Measurements from ENCODE around the gene NTHL1. TPM values are rescaled to one million over a fixed set of nuclear protein-coding genes. Genes with fewer than 3 reads are reported as not detected.

NTHL1 gene
- total RNA-seq, 1 experiment from 2014 or later, result 39.8 TPM

GRCh38 chr16:1990351-1991134 is 57.1 kb downstream of the NTHL1 start:
- no TSS peak for BruUV-seq (replicated peaks)
- POLR2A ChIA-PET, result interaction anchor here (0.6 kb wide), 1 partner anchor 51 kb away, joined by 5 read pairs; no protein-coding TSS in a partner anchor
- no peaks in the 10 kb centered on the region for H3K36me3 ChIP-seq (ENCODE audit: control insufficient read depth, insufficient read depth, low read length)
- H3K4me3 ChIP-seq (ENCODE audit: low read depth in 2 of 2, low read length in 2 of 2), result peak overlapping the region; percentile 50 to 67
- H3K27ac ChIP-seq (ENCODE audit: low read length), result peak overlapping the region; percentile 61; the same call in 1 of the 2 replicates
- peaks cover 18% of the 10 kb centered on the region for H3K4me1 ChIP-seq (ENCODE audit: control insufficient read depth, insufficient read depth, low read length)
- no peaks in the 10 kb centered on the region for H3K9me3 ChIP-seq (ENCODE audit: control insufficient read depth, insufficient read depth, low read depth, low read length)
- DNase-seq (ENCODE audit: low read depth, low spot score) (no peak), ATAC-seq (peak; percentile 13; the same call in 1 of the 2 replicates)
- TF ChIP-seq CTCF (IDR thresholded peaks at IDR 0.05) (no peak), POLR2AphosphoS5 (IDR thresholded peaks at IDR 0.05; ENCODE audit: low read depth, low read length) (no peak), REST (IDR thresholded peaks at IDR 0.05; ENCODE audit: insufficient read depth in 1 of 2, low read depth in 2 of 2, low read length in 1 of 2) (no peak), TCF7L2 (IDR thresholded peaks at IDR 0.05; ENCODE audit: low read depth, low read length) (no peak), SIN3A (IDR thresholded peaks at IDR 0.05; ENCODE audit: borderline replicate concordance, insufficient read depth, low read depth, low read length) (no peak)
- CTCF ChIA-PET, result no interaction called here
- intact Hi-C loops (cut with micrococcal nuclease; ENCODE audit: unreplicated experiment), result no loop called here
- no peaks in the 10 kb centered on the region for H3K27me3 ChIP-seq (ENCODE audit: control insufficient read depth, insufficient read depth, low read length)
- in situ Hi-C loops (cut with HindIII; ENCODE audit: low pct_unique_long_range_greater_than_20kb, low sequenced_read_pairs), result no loop called here

GRCh38 chr16:1990101-1990350 is 57.6 kb downstream of the NTHL1 start:
- CTCF ChIA-PET, result no interaction called here
- no peak for DNase-seq (ENCODE audit: low read depth, low spot score)
- intact Hi-C loops (cut with micrococcal nuclease; ENCODE audit: unreplicated experiment) (no loop called here), in situ Hi-C loops (cut with HindIII; ENCODE audit: low pct_unique_long_range_greater_than_20kb, low sequenced_read_pairs) (no loop called here)
- POLR2A ChIA-PET, result no interaction called here
- H3K36me3 ChIP-seq (ENCODE audit: control insufficient read depth, insufficient read depth, low read length), result peaks cover 4% of the 10 kb centered on the region; the same call in 1 of the 2 replicates
- TF ChIP-seq REST (IDR thresholded peaks at IDR 0.05; ENCODE audit: insufficient read depth in 1 of 2, low read depth in 2 of 2, low read length in 1 of 2) (no peak), POLR2AphosphoS5 (IDR thresholded peaks at IDR 0.05; ENCODE audit: low read depth, low read length) (no peak), CTCF (IDR thresholded peaks at IDR 0.05) (no peak), SIN3A (IDR thresholded peaks at IDR 0.05; ENCODE audit: borderline replicate concordance, insufficient read depth, low read depth, low read length) (no peak), TCF7L2 (IDR thresholded peaks at IDR 0.05; ENCODE audit: low read depth, low read length) (no peak)
- no peak overlapping the region; the same call in 1 of the 2 replicates for H3K27ac ChIP-seq (ENCODE audit: low read length)
- BruUV-seq (replicated peaks), result no TSS peak
- H3K27me3 ChIP-seq (ENCODE audit: control insufficient read depth, insufficient read depth, low read length), result no peaks in the 10 kb centered on the region
- peak overlapping the region; percentile 50 to 67 for H3K4me3 ChIP-seq (ENCODE audit: low read depth in 2 of 2, low read length in 2 of 2)
- H3K9me3 ChIP-seq (ENCODE audit: control insufficient read depth, insufficient read depth, low read depth, low read length), result no peaks in the 10 kb centered on the region
- no peak for ATAC-seq
- H3K4me1 ChIP-seq (ENCODE audit: control insufficient read depth, insufficient read depth, low read length), result peaks cover 24% of the 10 kb centered on the region
